H1 (cell line): ENCODE results near the gene NDUFAF7. TPM values are rescaled to one million over a fixed set of nuclear protein-coding genes. Genes with fewer than 3 reads are reported as not detected.

ENCODE experiments used
- KDM1A ChIP-seq: fragments of 200-600, 300-600 bp; sonication (generic); IDR thresholded peaks from 2 replicates; pipeline ENCODE4 v1.7.1; 2016; ENCODE audit warnings: mild to moderate bottlenecking, low read length, borderline replicate concordance
- POLR2A ChIP-seq, 2 experiments: IDR thresholded peaks; 1 replicate in 1 of 2; 2 replicates in 1 of 2; pipeline ENCODE4 v1.6.1; 2011; ENCODE audit warnings: low read depth in 2 of 2, low read length in 2 of 2, mild to moderate bottlenecking in 2 of 2; ENCODE audit errors: control extremely low read depth in 1 of 2
- RFX5 ChIP-seq: IDR thresholded peaks from 2 replicates; pipeline ENCODE4 v1.6.1; 2011; ENCODE audit warnings: low read depth, low read length, improper control_type of control experiment, borderline replicate concordance
- SIRT6 ChIP-seq: IDR thresholded peaks from one replicate; pipeline ENCODE4 v1.7.1; 2012; ENCODE audit warnings: low read length, inconsistent platforms
- TBP ChIP-seq: IDR thresholded peaks from 2 replicates; pipeline ENCODE4 v1.6.1; 2011; ENCODE audit warnings: low read depth, low read length, improper control_type of control experiment
- USF2 ChIP-seq: IDR thresholded peaks from 2 replicates; pipeline ENCODE4 v1.6.1; 2011; ENCODE audit warnings: low read length, improper control_type of control experiment
- YY1 ChIP-seq: IDR thresholded peaks from 2 replicates; pipeline ENCODE4 v1.6.1; 2011; ENCODE audit warnings: low read depth, mild to moderate bottlenecking, low read length
- polyA plus RNA-seq, 7 experiments: library from polyadenylated mRNA; depleted of rRNA in 3 of 7; stranded (reverse) in 5 of 7; unstranded in 2 of 7; fragments of >200 nt in 5 of 7; fragments of 200-250 nt in 2 of 7; gene quantifications; 1 replicate in 5 of 7; 2 replicates in 1 of 7; 4 replicates in 1 of 7; pipeline versions ENCODE4 v1.2.1 to v1.2.3, GENCODE V29; 2011 to 2013; ENCODE audit warnings: missing spikeins in 2 of 7, mixed read lengths in 2 of 7
- total RNA-seq: library from RNA; stranded (reverse); fragmentation: NEBNext Ultra II Directional; extraction: Animal tissue kit (Norgen Biotek cat#: 25700); gene quantifications from 2 replicates; pipeline ENCODE4 v1.2.1, GENCODE V29; 2021

The NDUFAF7 gene
- total and polyA plus RNA-seq, 2 of the 8 experiments (the other 6 are each of a cell fraction or from before 2014, with no cell fraction given) = 50.2 to 56.0 TPM

GRCh38 chr2:37268111-37268510 lies 36.7 kb downstream of the NDUFAF7 start (continued):
- TF ChIP-seq KDM1A (no peak), YY1 (no peak), RFX5 (no peak), TBP (no peak), POLR2A (IDR thresholded peaks at IDR 0.05; ENCODE audit: control extremely low read depth in 1 of 2, low read depth in 2 of 2, low read length in 2 of 2) (no peak), USF2 (no peak), SIRT6 (no peak)
